Activated naive CD8-positive, alpha-beta T cell (primary cell): Measurements from ENCODE around the gene LMBR1L.

Experiments
- H3K27ac Mint-ChIP-seq: one replicate; pipeline ENCODE4 v1.8.0; 2021; ENCODE audit warnings: mixed read lengths
- H3K27me3 Mint-ChIP-seq: one replicate; pipeline ENCODE4 v1.8.0; 2021; ENCODE audit warnings: mixed read lengths
- H3K36me3 Mint-ChIP-seq: one replicate; pipeline ENCODE4 v1.8.0; 2021; ENCODE audit warnings: mixed read lengths
- H3K4me1 Mint-ChIP-seq: one replicate; pipeline ENCODE4 v1.8.0; 2021; ENCODE audit warnings: low read depth, mixed read lengths
- H3K4me3 Mint-ChIP-seq: one replicate; pipeline ENCODE4 v1.8.0; 2021; ENCODE audit warnings: mild to moderate bottlenecking, mixed read lengths
- H3K9me3 Mint-ChIP-seq: one replicate; pipeline ENCODE4 v1.8.0; 2021; ENCODE audit warnings: low read depth, mixed read lengths

The LMBR1L gene

GRCh38 chr12:49055978-49056754, 54.5 kb downstream of the LMBR1L start:
- peak overlapping the region; percentile 69 for H3K27ac Mint-ChIP-seq
- H3K4me1 Mint-ChIP-seq: peaks cover 48% of the 10 kb centered on the region
- no peaks in the 10 kb centered on the region for H3K27me3 Mint-ChIP-seq
- no peaks in the 10 kb centered on the region for H3K9me3 Mint-ChIP-seq
- H3K36me3 Mint-ChIP-seq: peaks cover 2% of the 10 kb centered on the region
- peak overlapping the region; percentile 93 for H3K4me3 Mint-ChIP-seq

- Mint-ChIP-seq H3K4me3 (peak overlapping the region; percentile 24), H3K27ac (no peak overlapping the region), H3K4me1 (peaks cover 46% of the 10 kb centered on the region), H3K9me3 (no peaks in the 10 kb centered on the region), H3K36me3 (peaks cover 2% of the 10 kb centered on the region), H3K27me3 (no peaks in the 10 kb centered on the region)
These were observed 55.6 kb downstream of the LMBR1L start for GRCh38 chr12:49055092-49055491.

- peak overlapping the region; percentile 24 for H3K4me3 Mint-ChIP-seq
- H3K27ac Mint-ChIP-seq: no peak overlapping the region
- H3K4me1 Mint-ChIP-seq: peaks cover 46% of the 10 kb centered on the region
These were observed 56.1 kb downstream of the LMBR1L start for GRCh38 chr12:49054524-49054923.

GRCh38 chr12:49054096-49054495, 56.6 kb downstream of the LMBR1L start:
- Mint-ChIP-seq H3K27me3 (no peaks in the 10 kb centered on the region), H3K36me3 (peaks cover 2% of the 10 kb centered on the region), H3K4me3 (no peak overlapping the region), H3K4me1 (peaks cover 46% of the 10 kb centered on the region), H3K27ac (no peak overlapping the region), H3K9me3 (no peaks in the 10 kb centered on the region)

More at GRCh38 chr12:49054524-49054923, 56.1 kb downstream of the LMBR1L start:
- no peaks in the 10 kb centered on the region for H3K27me3 Mint-ChIP-seq
- peaks cover 2% of the 10 kb centered on the region for H3K36me3 Mint-ChIP-seq
- no peaks in the 10 kb centered on the region for H3K9me3 Mint-ChIP-seq

GRCh38 chr12:49052451-49053208, 58.0 kb downstream of the LMBR1L start:
- no peaks in the 10 kb centered on the region for H3K27me3 Mint-ChIP-seq
- no peak overlapping the region for H3K27ac Mint-ChIP-seq
- H3K4me1 Mint-ChIP-seq: peaks cover 36% of the 10 kb centered on the region
- H3K36me3 Mint-ChIP-seq: peaks cover 5% of the 10 kb centered on the region
- no peaks in the 10 kb centered on the region for H3K9me3 Mint-ChIP-seq
- no peak overlapping the region for H3K4me3 Mint-ChIP-seq

GRCh38 chr12:49051777-49052438, 58.7 kb downstream of the LMBR1L start:
- H3K27me3 Mint-ChIP-seq: no peaks in the 10 kb centered on the region
- peaks cover 5% of the 10 kb centered on the region for H3K36me3 Mint-ChIP-seq
- peaks cover 29% of the 10 kb centered on the region for H3K4me1 Mint-ChIP-seq
- no peak overlapping the region for H3K27ac Mint-ChIP-seq
- no peak overlapping the region for H3K4me3 Mint-ChIP-seq
- H3K9me3 Mint-ChIP-seq: no peaks in the 10 kb centered on the region

- Mint-ChIP-seq H3K4me1 (peaks cover 23% of the 10 kb centered on the region), H3K4me3 (no peak overlapping the region), H3K27ac (no peak overlapping the region), H3K36me3 (peaks cover 5% of the 10 kb centered on the region), H3K9me3 (no peaks in the 10 kb centered on the region), H3K27me3 (no peaks in the 10 kb centered on the region)
These were observed 59.3 kb downstream of the LMBR1L start for GRCh38 chr12:49051373-49051764.

- no peaks in the 10 kb centered on the region for H3K27me3 Mint-ChIP-seq
- no peak overlapping the region for H3K27ac Mint-ChIP-seq
- H3K4me1 Mint-ChIP-seq: peaks cover 17% of the 10 kb centered on the region
- H3K36me3 Mint-ChIP-seq: peaks cover 5% of the 10 kb centered on the region
- H3K4me3 Mint-ChIP-seq: no peak overlapping the region
- H3K9me3 Mint-ChIP-seq: no peaks in the 10 kb centered on the region
These were observed 59.9 kb downstream of the LMBR1L start for GRCh38 chr12:49050507-49051372.

- Mint-ChIP-seq H3K9me3 (no peaks in the 10 kb centered on the region), H3K27ac (no peak overlapping the region), H3K4me1 (peaks cover 8% of the 10 kb centered on the region), H3K36me3 (peaks cover 4% of the 10 kb centered on the region), H3K4me3 (no peak overlapping the region), H3K27me3 (no peaks in the 10 kb centered on the region)
These were observed 61.0 kb downstream of the LMBR1L start for GRCh38 chr12:49049566-49050224.

- Mint-ChIP-seq H3K27me3 (no peaks in the 10 kb centered on the region), H3K9me3 (no peaks in the 10 kb centered on the region), H3K36me3 (peaks cover 6% of the 10 kb centered on the region), H3K27ac (no peak overlapping the region), H3K4me3 (no peak overlapping the region), H3K4me1 (peaks cover 5% of the 10 kb centered on the region)
These were observed 61.7 kb downstream of the LMBR1L start for GRCh38 chr12:49048953-49049352.
